Measurements from ENCODE around the gene SUFU. TPM values are rescaled to one million over a fixed set of nuclear protein-coding genes. Genes with fewer than 3 reads are reported as not detected.

Gene SUFU
- total RNA-seq, 1 donor from 2014 or later = 6.2 TPM

DNA sequence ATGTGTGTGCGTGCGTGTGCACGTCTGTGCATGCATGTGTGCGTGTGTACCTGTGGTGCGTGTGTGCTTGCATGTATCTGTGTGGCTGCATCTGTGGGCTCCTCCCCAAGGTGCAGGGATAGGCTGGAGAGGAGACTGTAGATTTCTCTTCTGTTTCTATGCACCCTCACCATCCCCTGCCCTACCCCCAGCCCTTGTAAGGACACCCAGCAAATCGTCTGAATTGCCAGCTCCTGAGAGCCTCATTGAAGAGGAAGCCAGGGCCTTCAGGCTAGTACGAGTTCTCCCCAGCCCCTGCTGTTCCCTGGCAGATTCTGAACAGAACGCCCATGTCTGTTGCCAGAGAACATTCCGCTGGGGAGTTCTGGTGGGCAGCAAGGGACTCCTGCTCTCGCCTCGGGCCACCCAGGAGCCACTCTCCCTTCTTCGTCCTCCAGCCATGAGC is 123.5 kb downstream of the SUFU start:
- TF ChIP-seq, protein P1, sequence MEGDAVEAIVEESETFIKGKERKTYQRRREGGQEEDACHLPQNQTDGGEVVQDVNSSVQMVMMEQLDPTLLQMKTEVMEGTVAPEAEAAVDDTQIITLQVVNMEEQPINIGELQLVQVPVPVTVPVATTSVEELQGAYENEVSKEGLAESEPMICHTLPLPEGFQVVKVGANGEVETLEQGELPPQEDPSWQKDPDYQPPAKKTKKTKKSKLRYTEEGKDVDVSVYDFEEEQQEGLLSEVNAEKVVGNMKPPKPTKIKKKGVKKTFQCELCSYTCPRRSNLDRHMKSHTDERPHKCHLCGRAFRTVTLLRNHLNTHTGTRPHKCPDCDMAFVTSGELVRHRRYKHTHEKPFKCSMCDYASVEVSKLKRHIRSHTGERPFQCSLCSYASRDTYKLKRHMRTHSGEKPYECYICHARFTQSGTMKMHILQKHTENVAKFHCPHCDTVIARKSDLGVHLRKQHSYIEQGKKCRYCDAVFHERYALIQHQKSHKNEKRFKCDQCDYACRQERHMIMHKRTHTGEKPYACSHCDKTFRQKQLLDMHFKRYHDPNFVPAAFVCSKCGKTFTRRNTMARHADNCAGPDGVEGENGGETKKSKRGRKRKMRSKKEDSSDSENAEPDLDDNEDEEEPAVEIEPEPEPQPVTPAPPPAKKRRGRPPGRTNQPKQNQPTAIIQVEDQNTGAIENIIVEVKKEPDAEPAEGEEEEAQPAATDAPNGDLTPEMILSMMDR (conservative IDR thresholded peaks at IDR 0.05; ENCODE audit: low read depth, low read length) = no peak
- no peak overlapping the region for H3K4me3 ChIP-seq (ENCODE audit: low read depth, low read length)
- no peak for DNase-seq (ENCODE audit: low read depth)

DNA sequence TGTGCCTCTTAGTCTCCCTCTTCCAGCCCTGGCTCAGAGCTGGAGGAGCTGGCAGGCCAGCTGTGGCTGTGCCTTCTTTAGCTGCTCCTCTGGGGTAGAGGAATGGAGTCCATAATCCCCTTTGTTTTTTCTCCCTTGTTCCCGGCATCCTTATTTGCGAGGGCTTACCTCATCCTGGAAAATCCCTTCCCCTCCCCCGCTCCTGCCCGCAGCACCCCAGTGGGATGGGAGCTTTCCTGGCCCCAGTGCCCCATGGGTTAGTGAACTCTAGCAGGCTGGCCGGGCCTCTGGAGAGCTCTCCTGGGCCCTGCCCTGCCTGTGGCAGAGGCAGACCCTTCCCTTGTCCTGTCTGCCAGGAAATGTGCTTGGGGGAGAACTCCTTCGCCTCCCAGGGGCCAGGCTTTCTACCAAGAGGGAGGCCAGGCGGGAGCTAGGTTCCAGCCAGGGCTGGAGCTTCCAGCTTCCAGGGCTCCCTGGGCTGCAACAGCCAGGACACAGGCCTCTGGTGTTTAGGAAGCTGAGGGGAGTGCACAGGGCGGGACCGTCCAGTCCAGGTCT is 124.0 kb downstream of the SUFU start:
- TF ChIP-seq, protein P1 (conservative IDR thresholded peaks at IDR 0.05; ENCODE audit: low read depth, low read length) = no peak
- no peak overlapping the region for H3K4me3 ChIP-seq (ENCODE audit: low read depth, low read length)
- peak; percentile 61 for DNase-seq (ENCODE audit: low read depth)

DNA sequence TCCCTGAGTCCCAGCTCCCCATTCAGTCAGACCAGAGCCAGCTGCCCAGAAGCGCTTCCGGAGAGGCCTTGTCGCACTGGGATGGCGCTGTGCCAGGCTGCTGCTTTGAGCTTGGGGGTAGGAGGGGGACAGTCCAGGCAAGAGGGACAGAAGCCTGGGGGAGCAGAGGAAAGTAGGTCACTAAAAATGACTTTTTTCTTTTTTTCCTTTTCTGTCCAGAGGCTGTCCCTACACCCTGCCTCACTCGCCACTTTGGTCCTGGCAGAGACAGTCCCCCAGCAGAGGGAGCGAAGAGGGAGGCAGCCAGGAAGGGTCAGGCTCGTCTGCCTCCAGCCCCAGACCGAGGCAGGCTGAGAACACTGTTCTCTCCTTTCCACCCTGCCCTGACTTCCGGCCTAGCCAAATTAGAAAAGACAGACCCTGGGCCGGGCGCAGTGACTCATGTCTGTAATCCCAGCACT is 124.7 kb downstream of the SUFU start:
- DNase-seq (ENCODE audit: low read depth) = no peak
- H3K4me3 ChIP-seq (ENCODE audit: low read depth, low read length) = no peak overlapping the region
- TF ChIP-seq, protein P1 (conservative IDR thresholded peaks at IDR 0.05; ENCODE audit: low read depth, low read length) = no peak

DNA sequence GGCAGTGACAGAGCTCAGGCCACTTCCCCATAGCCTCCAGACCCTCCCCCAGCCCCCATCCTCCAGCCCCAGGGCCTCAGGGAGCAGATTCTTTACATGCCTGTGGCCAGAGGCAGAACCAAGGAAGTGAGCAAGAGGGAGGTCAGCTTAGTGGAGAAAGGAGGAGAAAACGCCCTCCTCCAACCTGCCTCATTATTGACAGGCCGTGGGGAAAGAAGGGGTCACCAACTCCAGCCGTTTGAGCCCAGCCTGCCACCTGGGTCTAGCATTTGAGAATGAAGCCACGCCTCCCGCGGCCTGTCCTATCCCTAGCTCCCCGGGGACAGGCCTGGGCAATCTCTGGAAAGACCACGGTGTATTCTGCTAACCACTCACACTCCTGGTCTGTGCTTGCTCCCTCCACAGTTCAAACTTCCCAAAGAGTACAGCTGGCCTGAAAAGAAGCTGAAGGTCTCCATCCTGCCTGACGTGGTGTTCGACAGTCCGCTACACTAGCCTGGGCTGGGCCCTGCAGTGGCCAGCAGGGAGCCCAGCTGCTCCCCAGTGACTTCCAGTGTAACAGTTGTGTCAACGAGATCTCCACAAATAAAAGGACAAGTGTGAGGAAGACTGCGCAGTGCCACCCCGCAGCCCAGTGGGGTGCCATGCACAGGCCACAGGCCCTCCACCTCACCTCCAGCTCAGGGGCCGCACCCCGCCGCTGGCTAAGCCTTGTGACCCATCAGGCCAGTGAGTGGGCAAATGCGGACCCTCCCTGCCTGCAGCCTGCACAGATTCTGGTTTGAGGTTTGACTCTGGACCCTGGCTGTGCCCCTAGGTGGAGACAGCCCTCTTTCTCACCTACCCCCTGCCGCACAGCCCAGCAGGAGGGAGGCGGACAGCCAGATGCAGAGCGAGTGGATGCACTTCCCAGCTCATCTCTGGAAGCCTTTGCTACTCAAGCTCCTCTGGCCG is 126.2 kb downstream of the SUFU start:
- DNase-seq (ENCODE audit: low read depth) = peak; percentile 69
- H3K4me3 ChIP-seq (ENCODE audit: low read depth, low read length) = no peak overlapping the region
- TF ChIP-seq, protein P1 (conservative IDR thresholded peaks at IDR 0.05; ENCODE audit: low read depth, low read length) = no peak

DNA sequence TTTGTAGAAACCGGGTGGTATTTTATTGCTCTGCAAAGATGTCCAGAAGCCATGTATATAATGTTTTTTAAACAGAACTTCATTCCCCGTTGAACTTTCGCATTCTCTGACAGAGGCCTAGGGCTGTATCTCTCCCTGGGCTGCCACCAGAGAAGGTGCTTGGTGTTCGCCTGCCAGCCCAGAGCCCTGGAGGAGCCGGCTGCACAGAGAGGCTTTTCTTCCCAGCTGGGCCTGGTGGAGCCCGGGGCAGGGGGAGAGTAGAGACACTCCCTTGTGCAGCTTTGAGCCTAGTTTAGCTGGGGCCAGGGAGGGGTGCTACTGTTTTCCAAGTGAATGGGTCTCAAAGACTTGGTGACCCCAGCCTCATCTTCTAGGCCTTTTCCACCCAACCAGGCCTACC is 126.9 kb downstream of the SUFU start:
- DNase-seq (ENCODE audit: low read depth) = no peak
- TF ChIP-seq, protein P1 (conservative IDR thresholded peaks at IDR 0.05; ENCODE audit: low read depth, low read length) = no peak
- no peak overlapping the region for H3K4me3 ChIP-seq (ENCODE audit: low read depth, low read length)

DNA sequence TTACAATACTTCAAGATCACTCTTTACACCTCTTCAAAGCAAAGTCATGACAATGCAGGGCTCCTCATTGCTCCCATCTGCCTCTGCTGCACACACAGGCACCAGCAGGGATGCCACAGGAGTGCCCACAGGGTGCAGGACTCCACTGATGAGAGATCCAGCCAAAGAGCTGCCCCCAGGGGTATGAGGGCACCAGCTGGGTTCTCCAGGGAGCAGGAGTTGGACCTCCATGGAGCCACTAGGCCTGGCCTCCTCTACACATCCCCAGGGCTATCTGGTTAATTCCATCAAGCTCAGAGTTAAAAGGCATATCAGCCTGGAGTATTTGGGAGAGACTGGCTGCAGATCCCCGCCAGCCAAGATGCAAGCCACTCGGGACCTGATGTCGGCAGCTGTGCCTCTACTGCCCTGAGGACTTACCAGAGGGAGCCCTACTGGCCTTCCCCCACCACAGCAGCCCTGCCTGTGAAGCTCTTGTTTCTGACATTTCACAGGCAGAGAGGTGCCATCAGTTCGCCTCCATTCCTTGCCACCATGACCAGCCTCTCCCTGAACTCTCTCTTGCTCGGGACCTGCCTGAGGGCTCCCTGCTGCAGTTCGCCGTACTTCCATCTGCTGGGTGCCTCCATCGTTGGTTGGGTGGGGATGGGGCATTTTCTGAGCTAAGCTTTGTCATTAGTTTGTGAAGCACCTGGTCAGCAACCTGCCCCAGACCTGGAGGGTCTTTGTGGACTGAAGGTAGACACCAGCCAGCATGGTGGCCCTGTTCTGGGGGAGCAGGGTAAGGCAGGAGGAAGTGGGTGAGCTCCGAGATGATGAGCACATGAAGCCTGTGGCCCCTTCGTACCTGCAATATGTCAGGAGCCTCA is 128.0 kb downstream of the SUFU start:
- H3K4me3 ChIP-seq (ENCODE audit: low read depth, low read length) = no peak overlapping the region
- no peak for DNase-seq (ENCODE audit: low read depth)
- TF ChIP-seq, protein P1 (conservative IDR thresholded peaks at IDR 0.05; ENCODE audit: low read depth, low read length) = no peak

Measured in epithelial cell of proximal tubule (primary cell).